Measurements from ENCODE around the gene STS. TPM values are rescaled to one million over a fixed set of nuclear protein-coding genes. Genes with fewer than 3 reads are reported as not detected.
"Not testable (repeated sequence)": the region's sequence is repeated elsewhere in the genome, so short reads cannot be mapped to it uniquely, and the experiment has no call there.

Gene STS
- total RNA-seq, 1 donor from 2014 or later, result 5.3 TPM

DNA sequence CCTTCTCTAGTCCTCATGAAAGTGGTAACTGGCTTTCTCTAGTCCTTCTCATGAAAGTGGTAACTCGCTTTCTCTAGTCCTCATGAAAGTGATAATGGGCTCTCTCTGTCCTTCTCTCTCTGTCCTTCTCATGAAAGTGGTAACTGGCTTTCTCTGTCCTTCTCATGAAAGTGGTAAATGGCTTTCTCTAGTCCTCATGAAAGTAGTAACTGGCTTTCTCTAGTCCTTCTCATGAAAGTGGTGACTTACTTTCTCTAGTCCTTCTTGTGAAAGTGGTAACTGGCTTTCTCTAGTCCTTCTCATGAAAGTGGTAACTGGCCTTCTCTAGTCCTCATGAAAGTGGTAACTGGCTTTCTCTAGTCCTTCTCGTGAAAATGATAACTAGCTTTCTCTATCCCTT, 31.3 kb downstream of the STS start:
- not testable (repeated sequence) for DNase-seq (ENCODE audit: low spot score)

DNA sequence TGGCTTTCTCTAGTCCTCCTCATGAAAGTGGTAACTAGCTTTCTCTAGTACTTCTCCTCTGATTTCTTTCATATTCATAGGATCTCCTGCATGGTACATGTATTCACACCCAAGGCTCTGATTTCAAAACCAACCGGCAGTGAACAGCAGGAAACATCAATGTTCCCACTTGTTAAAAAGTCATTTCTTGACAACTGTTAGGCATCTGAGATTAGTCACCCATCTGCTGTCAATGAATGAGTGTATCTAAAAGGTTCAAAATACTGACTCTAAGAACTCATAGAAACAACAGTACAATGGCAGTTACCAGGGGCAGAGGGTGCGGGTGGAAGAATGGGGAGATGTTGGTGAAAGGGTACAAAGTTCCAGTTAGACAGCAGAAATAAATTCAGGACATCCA, 31.9 kb downstream of the STS start:
- no peak for DNase-seq (ENCODE audit: low spot score)

DNA sequence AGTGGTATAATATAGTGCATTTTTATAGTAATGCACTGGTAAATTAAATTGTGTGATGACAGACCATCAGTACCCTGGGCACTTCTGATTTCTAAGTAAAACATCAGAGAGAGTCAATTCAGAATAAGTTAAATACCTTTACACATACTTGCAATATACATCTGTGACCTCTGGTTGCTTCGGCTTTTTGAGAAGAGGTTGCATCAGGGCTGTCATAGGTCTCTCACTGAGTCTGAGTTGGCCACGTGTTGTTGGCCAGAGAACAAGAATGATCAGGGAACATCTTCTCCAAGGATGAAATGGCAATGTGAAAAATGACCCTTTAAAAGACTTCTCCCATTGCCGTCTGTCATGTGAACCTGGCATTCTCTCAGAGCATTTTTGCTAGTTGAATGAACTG, 37.3 kb downstream of the STS start:
- DNase-seq (ENCODE audit: low spot score), result no peak

GRCh38 chrX:7188672-7189071, 41.2 kb downstream of the STS start:
- DNase-seq (ENCODE audit: low spot score), result no peak

GRCh38 chrX:7190157-7190556, 42.6 kb downstream of the STS start:
- no peak for DNase-seq (ENCODE audit: low spot score)

- DNase-seq (ENCODE audit: low spot score), result no peak
Observed at GRCh38 chrX:7191681-7192110, 44.2 kb downstream of the STS start.

- DNase-seq (ENCODE audit: low spot score), result no peak
Observed at GRCh38 chrX:7192871-7193270, 45.4 kb downstream of the STS start.

GRCh38 chrX:7194606-7195005, 47.1 kb downstream of the STS start:
- DNase-seq (ENCODE audit: low spot score), result no peak

Other genes starting within 250 kb of the STS start
- gene PUDP, start 441 bp downstream of the STS start, total RNA-seq (ENCODE audit: insufficient read depth, low replicate concordance), result 8.9 TPM

All from umbilical cord (tissue), 2 donors.